ENCODE results near the gene OR4C13.
A peak's percentile ranks its signal among the peaks of the same experiment; 100 is the strongest.
"Not testable (repeated sequence)": the region's sequence is repeated elsewhere in the genome, so short reads cannot be mapped to it uniquely, and the experiment has no call there.

OR4C13 gene

DNA sequence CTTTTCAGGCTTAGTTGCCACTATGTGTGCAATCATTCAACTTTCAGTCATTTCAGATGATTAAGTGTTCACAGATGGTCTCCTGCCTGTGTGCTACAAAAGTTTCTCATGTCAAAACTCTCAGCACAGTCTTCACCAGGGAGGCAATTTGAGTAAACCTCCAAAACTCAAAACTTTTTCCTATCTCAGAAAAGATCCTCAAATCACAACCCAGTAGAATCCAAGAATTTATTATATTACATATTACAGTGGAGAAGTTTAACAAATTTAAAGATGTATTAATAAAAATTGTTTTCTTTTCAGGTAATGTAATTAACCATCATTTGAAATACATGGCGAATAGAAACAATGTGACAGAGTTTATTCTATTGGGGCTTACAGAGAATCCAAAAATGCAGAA lies at the start of gene OR4C13:
TSS of gene OR4C13 (plus strand) at position 301 of the 400 bp plus-strand sequence. CDS start at position 333, 32 bp downstream.
- no peak for DNase-seq

- DNase-seq = not testable (repeated sequence)
These were observed 40.7 kb upstream of the OR4C13 start for GRCh38 chr11:49911516-49911915.

- DNase-seq = not testable (repeated sequence)
These were observed 3.5 kb upstream of the OR4C13 start for GRCh38 chr11:49948701-49949100.

- not testable (repeated sequence) for DNase-seq
These were observed 21.2 kb downstream of the OR4C13 start for GRCh38 chr11:49973439-49973838.

GRCh38 chr11:49982435-49982834 lies 30.2 kb downstream of the OR4C13 start, which contains the start of gene OR4C12:
OR4C12 (minus strand) TSS chr11:49982535; CDS start chr11:49982501, 34 bp downstream.
- not testable (repeated sequence) for DNase-seq

- DNase-seq = peak; percentile 19
These were observed 43.4 kb downstream of the OR4C13 start for GRCh38 chr11:49995565-49995964.
